ENCODE measurements around the gene UNK. TPM values are rescaled to one million over a fixed set of nuclear protein-coding genes. Genes with fewer than 3 reads are reported as not detected.

Gene UNK
- total and polyA plus RNA-seq, 9 of the 15 experiments (the other 6 are each of a cell fraction or from before 2014, with no cell fraction given), result 12.8 to 38.6 (median 24.8) TPM

GRCh38 chr17:75774991-75775668 lies 9.5 kb upstream of the UNK start (continued):
- TF ChIP-seq E4F1 (CRISPR knock-in tag; IDR thresholded peaks at IDR 0.05; ENCODE audit: borderline replicate concordance) (no peak), HCFC1 (IDR thresholded peaks at IDR 0.05; ENCODE audit: low read depth, low read length) (no peak), ZNF274 (IDR thresholded peaks at IDR 0.05; ENCODE audit: borderline replicate concordance, low read depth, low read length) (no peak), LCOR (CRISPR knock-in tag; IDR thresholded peaks at IDR 0.05) (peak; percentile 24; the same call in 1 of the 2 replicates), MCM2 (IDR thresholded peaks at IDR 0.05; ENCODE audit: low read depth) (no peak), ATF1 (CRISPR knock-in tag; IDR thresholded peaks at IDR 0.05) (no peak), ATF1 (tag; IDR thresholded peaks at IDR 0.05) (no peak), SMARCC2 (IDR thresholded peaks at IDR 0.05; ENCODE audit: low read depth) (no peak), POLR2AphosphoS5 (IDR thresholded peaks at IDR 0.05; ENCODE audit: control insufficient read depth, insufficient read depth, low read depth, low read length) (peak; percentile 35; the same call in 1 of the 2 replicates), ZHX1 (conservative IDR thresholded peaks at IDR 0.05; ENCODE audit: low read length) (no peak), ZNF740 (CRISPR knock-in tag; IDR thresholded peaks at IDR 0.05) (no peak), ZNF740 (tag; IDR thresholded peaks at IDR 0.05) (no peak), SLC30A9 (CRISPR knock-in tag; IDR thresholded peaks at IDR 0.05) (no peak), ZNF280B (CRISPR knock-in tag; IDR thresholded peaks at IDR 0.05) (no peak), TSC22D4 (tag; IDR thresholded peaks at IDR 0.05) (no peak), POU5F1 (IDR thresholded peaks at IDR 0.05; ENCODE audit: borderline replicate concordance, low read depth, low read length, partially characterized antibody) (no peak), FIP1L1 (IDR thresholded peaks at IDR 0.05; ENCODE audit: low read depth, low read length, poor library complexity, severe bottlenecking) (no peak), BRCA1 (IDR thresholded peaks at IDR 0.05) (no peak), BRCA1 (CRISPR knock-in tag; IDR thresholded peaks at IDR 0.05) (peak; percentile 80), BRF2 (IDR thresholded peaks at IDR 0.05; ENCODE audit: borderline replicate concordance, insufficient read depth, insufficient read length) (no peak)
